SK-N-MC (cell line): ENCODE results near the gene TANGO6.

Experiments
- DNase-seq: peaks from one replicate; pipeline ENCODE4 v3.0.0-alpha.2; 2011; ENCODE audit warnings: low read depth, low spot score
- H3K27ac ChIP-seq: fragments of 200-600 bp; sonication (generic); 2 replicates; pipeline ENCODE4 v1.5.1; 2016; ENCODE audit warnings: mixed run types
- H3K36me3 ChIP-seq: fragments of 200-600 bp; sonication (generic); 2 replicates; pipeline ENCODE4 v1.6.1; 2017; ENCODE audit warnings: antibody characterized with exemption, low read length, mixed read lengths; ENCODE audit not compliant: insufficient read depth
- H3K4me3 ChIP-seq: fragments of 200-600 bp; sonication (generic); 2 replicates; pipeline ENCODE4 v1.5.1; 2016
- H3K9ac ChIP-seq: fragments of 200-600 bp; sonication (generic); 2 replicates; pipeline ENCODE4 v1.8.0; 2017; ENCODE audit warnings: mixed run types, mixed read lengths; ENCODE audit not compliant: insufficient read length
- H3K9me3 ChIP-seq: fragments of 200-600 bp; sonication (generic); 2 replicates; pipeline ENCODE4 v1.6.1; 2017; ENCODE audit warnings: low read depth, mild to moderate bottlenecking, antibody characterized with exemption, low read length, moderate library complexity, mixed read lengths
- EZH2 ChIP-seq: fragments of 200-600 bp; sonication (generic); IDR thresholded peaks from one replicate; pipeline ENCODE4 v1.6.1; 2017; ENCODE audit warnings: antibody characterized with exemption
- FOXP2 ChIP-seq: optimal IDR thresholded peaks from 2 replicates; pipeline ENCODE3; 2011; ENCODE audit warnings: mild to moderate bottlenecking, moderate library complexity; ENCODE audit not compliant: insufficient read depth; ENCODE audit errors: extremely low read length, control extremely low read depth
- POLR2AphosphoS5 ChIP-seq: IDR thresholded peaks from 2 replicates; pipeline ENCODE4 v1.6.1; 2012; ENCODE audit warnings: mild to moderate bottlenecking, low read depth, low read length, borderline replicate concordance

Gene TANGO6

DNA sequence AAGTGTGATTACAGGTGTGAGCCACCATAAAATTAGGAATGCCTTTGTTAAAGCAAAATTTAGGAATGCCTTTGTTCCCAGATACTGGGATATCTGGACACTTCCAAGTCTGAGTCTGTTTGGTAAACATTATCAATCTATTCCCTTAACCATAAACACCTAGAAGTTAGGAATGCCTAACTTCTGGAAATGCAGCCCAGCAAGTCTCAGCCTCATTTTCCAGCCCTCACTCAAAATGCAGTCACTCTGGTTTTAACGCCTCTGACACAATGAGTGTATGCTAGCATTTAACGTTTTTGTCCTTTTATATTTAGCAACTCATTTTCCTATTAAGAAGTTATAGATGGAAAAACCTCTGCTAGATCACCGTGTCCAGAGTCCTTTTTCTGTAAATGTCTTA is 227.7 kb downstream of the TANGO6 start:
- Histone ChIP-seq H3K9me3 (no peaks in the 10 kb centered on the region), H3K36me3 (no peaks in the 10 kb centered on the region), H3K4me3 (no peak overlapping the region), H3K9ac (no peak overlapping the region), H3K27ac (no peak overlapping the region)
- DNase-seq: no peak
- TF ChIP-seq EZH2 (no peak), FOXP2 (no peak), POLR2AphosphoS5 (no peak)

DNA sequence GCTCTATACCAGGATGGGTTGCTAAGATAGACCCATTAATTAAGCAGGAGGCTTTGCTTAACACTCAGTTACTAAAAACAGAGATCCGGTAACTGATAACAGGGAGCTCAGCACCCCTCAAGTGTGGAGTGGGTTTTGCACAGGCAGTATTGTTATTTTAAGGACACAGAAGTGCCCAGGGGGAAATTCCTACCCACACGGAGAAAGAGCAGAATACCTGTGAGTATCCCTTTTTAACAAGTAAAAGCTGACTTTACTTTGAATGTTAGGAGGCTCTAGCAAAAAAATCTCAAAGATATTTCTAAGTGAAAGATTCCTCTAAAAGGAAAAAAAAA is 229.3 kb downstream of the TANGO6 start:
- Histone ChIP-seq H3K36me3 (no peaks in the 10 kb centered on the region), H3K9me3 (no peaks in the 10 kb centered on the region), H3K9ac (no peak overlapping the region), H3K4me3 (no peak overlapping the region), H3K27ac (no peak overlapping the region)
- DNase-seq: no peak
- no peak for TF ChIP-seq FOXP2
- no peak for TF ChIP-seq EZH2
- no peak for TF ChIP-seq POLR2AphosphoS5

DNA sequence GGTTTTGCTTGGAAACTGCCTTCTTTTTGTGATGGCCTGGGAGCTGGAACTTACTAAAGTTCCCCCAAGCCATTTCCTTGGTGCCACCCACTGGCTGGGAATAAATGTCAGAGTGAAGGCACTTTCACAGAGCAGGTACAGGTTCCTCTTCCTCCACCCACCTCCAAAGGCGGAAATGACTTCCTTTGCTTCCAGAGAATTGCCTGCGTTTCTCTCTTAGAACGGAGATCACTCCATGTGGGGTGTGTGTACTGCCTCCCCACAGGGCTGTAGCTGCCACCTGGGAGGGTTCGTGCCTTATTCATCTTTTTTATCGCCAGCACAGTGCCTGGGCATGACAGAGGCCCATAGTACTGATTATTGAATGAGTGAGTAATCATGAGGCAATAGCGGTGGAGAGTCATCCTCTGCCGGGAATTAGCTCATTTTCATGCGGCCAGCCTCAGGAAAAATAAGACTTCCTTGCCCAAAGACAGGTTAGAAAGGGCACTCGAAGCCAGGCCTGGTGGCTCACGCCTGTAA is 229.9 kb downstream of the TANGO6 start:
- Histone ChIP-seq H3K27ac (no peak overlapping the region), H3K9ac (no peak overlapping the region), H3K4me3 (no peak overlapping the region)

DNA sequence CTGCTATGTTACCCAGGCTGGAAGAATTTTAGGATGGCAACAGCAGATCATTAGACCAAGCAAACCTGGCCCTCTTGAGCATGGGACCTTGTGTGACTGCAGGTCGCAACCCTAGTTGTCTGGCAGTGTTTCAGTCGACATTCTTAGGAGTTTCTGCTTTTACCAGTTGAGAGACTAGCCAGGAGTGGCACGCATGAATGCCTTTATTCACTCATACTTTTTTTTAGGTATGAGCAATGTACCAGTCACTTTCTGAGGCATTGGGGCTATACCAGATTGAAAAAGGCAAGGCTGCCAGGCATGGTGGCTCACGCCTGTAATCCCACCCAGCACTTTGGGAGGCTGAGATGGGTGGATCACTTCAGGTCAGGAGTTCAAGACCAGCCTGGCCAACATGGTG is 233.9 kb downstream of the TANGO6 start:
- no peak for DNase-seq
- no peak overlapping the region for H3K27ac ChIP-seq
- no peaks in the 10 kb centered on the region for H3K9me3 ChIP-seq
- H3K4me3 ChIP-seq: no peak overlapping the region
- no peak for TF ChIP-seq EZH2
- no peak for TF ChIP-seq FOXP2
- no peak for TF ChIP-seq POLR2AphosphoS5
- no peak overlapping the region for H3K9ac ChIP-seq
- no peaks in the 10 kb centered on the region for H3K36me3 ChIP-seq

More for the DNA sequence above, 229.9 kb downstream of the TANGO6 start:
- TF ChIP-seq FOXP2 (no peak), EZH2 (no peak), POLR2AphosphoS5 (no peak)
- DNase-seq: no peak
- no peaks in the 10 kb centered on the region for H3K36me3 ChIP-seq
- H3K9me3 ChIP-seq: no peaks in the 10 kb centered on the region

DNA sequence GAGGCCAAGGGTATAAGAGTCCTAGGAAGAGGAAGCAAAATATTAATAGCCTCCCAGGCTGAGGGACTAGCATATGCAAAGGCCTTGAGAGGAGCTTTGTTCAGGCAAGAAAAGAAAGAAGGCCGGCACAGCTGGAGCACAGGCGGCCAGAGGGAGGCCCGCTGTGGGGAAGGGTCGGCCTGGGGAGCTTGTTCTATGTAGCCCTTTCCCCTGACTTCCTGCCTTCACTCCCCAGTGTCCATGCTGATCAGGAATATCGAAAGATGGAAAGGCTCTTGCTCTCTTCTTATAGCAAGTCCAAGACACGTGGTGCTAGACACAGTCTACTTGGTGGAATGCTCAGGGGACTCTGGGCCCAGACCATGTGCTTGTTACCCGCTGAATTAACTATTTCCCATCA is 234.7 kb downstream of the TANGO6 start:
- Histone ChIP-seq H3K4me3 (no peak overlapping the region), H3K9me3 (no peaks in the 10 kb centered on the region), H3K36me3 (no peaks in the 10 kb centered on the region), H3K27ac (no peak overlapping the region), H3K9ac (no peak overlapping the region)
- no peak for DNase-seq
- no peak for TF ChIP-seq POLR2AphosphoS5
- no peak for TF ChIP-seq EZH2
- no peak for TF ChIP-seq FOXP2

DNA sequence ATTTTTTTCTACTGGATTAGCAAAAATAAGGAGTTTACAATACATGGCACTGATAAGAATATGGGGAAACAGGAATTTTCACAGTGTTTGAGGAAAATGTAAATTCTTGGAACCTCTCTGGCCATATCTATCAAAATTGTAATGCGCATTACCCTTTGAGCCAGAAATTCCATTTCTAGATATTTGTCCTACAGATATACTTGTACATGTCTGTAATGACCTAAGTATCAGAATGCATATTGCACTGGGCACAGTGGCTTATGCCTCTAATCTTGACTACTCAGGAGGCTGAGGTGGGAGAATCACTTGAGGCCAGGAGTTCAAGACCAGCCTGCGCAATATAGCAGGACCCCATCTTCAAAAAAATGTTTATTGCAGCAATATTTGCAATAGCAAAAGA is 236.4 kb downstream of the TANGO6 start:
- Histone ChIP-seq H3K9me3 (no peaks in the 10 kb centered on the region), H3K27ac (no peak overlapping the region), H3K4me3 (no peak overlapping the region), H3K36me3 (no peaks in the 10 kb centered on the region), H3K9ac (no peak overlapping the region)
- TF ChIP-seq EZH2 (no peak), FOXP2 (no peak), POLR2AphosphoS5 (no peak)
- no peak for DNase-seq

DNA sequence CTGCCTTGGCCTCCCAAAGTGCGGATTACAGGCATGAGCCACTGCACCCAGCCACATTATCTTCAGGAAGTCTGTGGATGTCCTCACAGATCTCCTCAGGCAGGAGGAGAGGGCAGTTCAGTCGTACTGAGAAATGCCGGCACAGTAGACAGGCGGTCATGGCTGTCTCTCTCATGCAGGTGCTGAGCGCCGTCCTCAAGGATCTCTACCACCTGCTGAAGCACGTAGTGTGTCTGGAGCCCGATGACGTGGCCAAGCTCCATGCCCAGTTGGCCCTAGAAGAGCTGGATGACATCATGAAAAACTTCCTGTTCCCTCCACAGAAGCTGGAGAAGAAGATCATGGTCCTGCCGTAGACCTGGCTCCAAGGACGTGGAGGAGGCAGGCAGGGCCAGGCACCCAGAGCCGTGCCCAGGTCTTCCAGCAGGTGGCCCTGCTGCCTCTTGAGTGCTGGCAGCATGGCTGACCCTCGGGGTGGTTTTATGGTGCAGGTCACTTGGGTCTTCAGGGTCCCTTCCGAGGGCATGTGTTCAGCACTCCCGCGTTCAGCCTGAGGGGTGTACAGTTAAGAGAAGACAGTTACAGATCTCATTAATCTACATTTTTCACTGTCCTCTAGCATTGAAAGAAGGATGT is 240.1 kb downstream of the TANGO6 start:
- H3K9me3 ChIP-seq: no peaks in the 10 kb centered on the region
- no peak for DNase-seq
- H3K36me3 ChIP-seq: no peaks in the 10 kb centered on the region
- TF ChIP-seq FOXP2 (no peak), EZH2 (no peak), POLR2AphosphoS5 (no peak)
- H3K27ac ChIP-seq: no peak overlapping the region
- H3K4me3 ChIP-seq: no peak overlapping the region
- H3K9ac ChIP-seq: no peak overlapping the region

DNA sequence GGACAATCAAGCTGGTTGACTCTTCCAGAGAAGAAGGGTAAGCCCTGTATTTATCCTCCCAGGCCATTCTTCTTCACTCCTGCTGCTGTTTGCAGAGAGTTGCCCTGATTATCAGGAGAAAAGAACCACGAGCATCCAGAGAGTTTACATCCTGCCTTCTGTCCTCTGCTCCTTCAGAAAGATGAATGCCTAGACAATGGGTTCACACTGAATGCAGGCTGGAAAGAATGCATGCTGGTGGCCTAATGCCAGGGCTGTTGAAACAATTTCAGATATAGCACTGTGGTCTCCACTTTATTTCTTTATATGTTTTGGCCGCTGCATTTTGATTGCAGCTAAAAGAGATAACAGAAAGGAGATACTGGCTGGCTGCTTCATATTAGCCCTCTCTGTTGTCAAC is 241.0 kb downstream of the TANGO6 start:
- no peak overlapping the region for H3K4me3 ChIP-seq
- TF ChIP-seq EZH2 (no peak), POLR2AphosphoS5 (no peak), FOXP2 (no peak)
- no peaks in the 10 kb centered on the region for H3K9me3 ChIP-seq
- no peak overlapping the region for H3K27ac ChIP-seq
- DNase-seq: no peak
- H3K36me3 ChIP-seq: no peaks in the 10 kb centered on the region
- no peak overlapping the region for H3K9ac ChIP-seq
